RPMI8226 (cell line): ENCODE data around the gene PTGIR.

Experiments
- DNase-seq: peaks from one replicate; pipeline ENCODE4 v3.0.0-alpha.2; 2015

PTGIR gene

GRCh38 chr19:46613525-46613924 lies 11.4 kb downstream of the PTGIR start:
- DNase-seq, result no peak

GRCh38 chr19:46611776-46612175 lies 13.1 kb downstream of the PTGIR start:
- DNase-seq, result no peak

- peak; percentile 50 for DNase-seq
These were observed 13.8 kb downstream of the PTGIR start for GRCh38 chr19:46610851-46611770.

GRCh38 chr19:46610413-46610775 lies 14.5 kb downstream of the PTGIR start:
- no peak for DNase-seq

- no peak for DNase-seq
These were observed 15.1 kb downstream of the PTGIR start for GRCh38 chr19:46609511-46610412.

- no peak for DNase-seq
These were observed 16.1 kb downstream of the PTGIR start for GRCh38 chr19:46608581-46609345.

- no peak for DNase-seq
These were observed 16.7 kb downstream of the PTGIR start for GRCh38 chr19:46608178-46608577.

GRCh38 chr19:46607448-46607841 lies 17.4 kb downstream of the PTGIR start:
- DNase-seq, result no peak

GRCh38 chr19:46606681-46607447 lies 18.0 kb downstream of the PTGIR start:
- DNase-seq, result no peak

- DNase-seq, result no peak
These were observed 18.9 kb downstream of the PTGIR start for GRCh38 chr19:46606019-46606418.

- DNase-seq, result no peak
These were observed 19.5 kb downstream of the PTGIR start for GRCh38 chr19:46605356-46605821.

GRCh38 chr19:46604781-46605355 lies 20.0 kb downstream of the PTGIR start:
- no peak for DNase-seq

- DNase-seq, result no peak
These were observed 21.1 kb downstream of the PTGIR start for GRCh38 chr19:46603752-46604231.

- no peak for DNase-seq
These were observed 21.7 kb downstream of the PTGIR start for GRCh38 chr19:46603195-46603637.

- no peak for DNase-seq
These were observed 22.3 kb downstream of the PTGIR start for GRCh38 chr19:46602392-46603194.

- no peak for DNase-seq
These were observed 23.3 kb downstream of the PTGIR start, which contains the start of gene CALM3 for GRCh38 chr19:46601318-46602224. Gene CALM3 (plus strand): TSS chr19:46601330. CDS start chr19:46601435, 105 bp downstream.

GRCh38 chr19:46600384-46601317 lies 24.2 kb downstream of the PTGIR start:
- DNase-seq, result peak; percentile 95
